Tibial nerve (tissue), 4 donors: ENCODE measurements around the gene MISP. TPM values are rescaled to one million over a fixed set of nuclear protein-coding genes. Genes with fewer than 3 reads are reported as not detected.

Experiments
- DNase-seq, 2 donors: peaks; one replicate each; pipeline ENCODE4 v3.0.0-alpha.2; 2019; ENCODE audit warnings: low spot score in 2 of 2
- H3K27ac ChIP-seq, 4 donors: fragments of 200-600 bp; sonication (generic) in 3 of 4; one replicate each; pipeline ENCODE4 v1.5.1; 2017 to 2019; ENCODE audit warnings: mild to moderate bottlenecking in 1 of 4
- H3K27me3 ChIP-seq, 2 donors: fragments of 200-600 bp; sonication (generic) in 1 of 2; one replicate each; pipeline versions ENCODE4 v1.5.1 to v1.6.0; 2017 to 2019
- H3K36me3 ChIP-seq, 3 donors: fragments of 200-600 bp; sonication (generic); one replicate each; pipeline ENCODE4 v1.5.1; 2018 to 2019
- H3K4me1 ChIP-seq, 4 donors: fragments of 200-600 bp; sonication (generic) in 3 of 4; one replicate each; pipeline ENCODE4 v1.5.1; 2017 to 2019
- H3K4me3 ChIP-seq, 4 donors: fragments of 200-600 bp; sonication (generic) in 3 of 4; one replicate each; pipeline ENCODE4 v1.5.1; 2017 to 2019; ENCODE audit warnings: mild to moderate bottlenecking in 1 of 4, moderate library complexity in 1 of 4
- H3K9me3 ChIP-seq, 4 donors: fragments of 200-600 bp; sonication (generic) in 3 of 4; one replicate each; pipeline ENCODE4 v1.5.1; 2017 to 2019
- EP300 ChIP-seq, 2 donors: sonication (generic); formaldehyde crosslinking; IDR thresholded peaks; one replicate each; pipeline ENCODE4 v1.6.1; 2017; ENCODE audit warnings: antibody characterized with exemption in 2 of 2, mild to moderate bottlenecking in 1 of 2
- POLR2A ChIP-seq, 2 donors: fragments of 450-650 bp; IDR thresholded peaks; one replicate each; pipeline ENCODE4 v1.6.1; 2017; ENCODE audit warnings: antibody characterized with exemption in 2 of 2, mild to moderate bottlenecking in 2 of 2, moderate library complexity in 2 of 2
- WGBS, 2 donors: methylation state at CpG; one replicate each; pipeline ENCODE4 v1.1.5; 2018; 5-methylcytosine and 5-hydroxymethylcytosine counted together
- total RNA-seq, 4 donors: library from RNA; depleted of rRNA; stranded (reverse); fragments of >200 nt; gene quantifications; one replicate each; pipeline ENCODE4 v1.1.0, GENCODE V29; 2016
- TF ChIP-seq, protein P1 (sequence below), 5 experiments: fragments of 200-600 bp in 3 of 5; fragments of 450-650 bp in 2 of 5; sonication (generic) in 3 of 5; IDR thresholded peaks; one replicate each; pipeline ENCODE4 v1.5.1; 2016 to 2019; ENCODE audit warnings: antibody characterized with exemption in 5 of 5, mild to moderate bottlenecking in 3 of 5, moderate library complexity in 2 of 5

MISP gene
- total RNA-seq, 4 donors from 2014 or later = 0.20 to 0.30 TPM; not detected in 2

DNA sequence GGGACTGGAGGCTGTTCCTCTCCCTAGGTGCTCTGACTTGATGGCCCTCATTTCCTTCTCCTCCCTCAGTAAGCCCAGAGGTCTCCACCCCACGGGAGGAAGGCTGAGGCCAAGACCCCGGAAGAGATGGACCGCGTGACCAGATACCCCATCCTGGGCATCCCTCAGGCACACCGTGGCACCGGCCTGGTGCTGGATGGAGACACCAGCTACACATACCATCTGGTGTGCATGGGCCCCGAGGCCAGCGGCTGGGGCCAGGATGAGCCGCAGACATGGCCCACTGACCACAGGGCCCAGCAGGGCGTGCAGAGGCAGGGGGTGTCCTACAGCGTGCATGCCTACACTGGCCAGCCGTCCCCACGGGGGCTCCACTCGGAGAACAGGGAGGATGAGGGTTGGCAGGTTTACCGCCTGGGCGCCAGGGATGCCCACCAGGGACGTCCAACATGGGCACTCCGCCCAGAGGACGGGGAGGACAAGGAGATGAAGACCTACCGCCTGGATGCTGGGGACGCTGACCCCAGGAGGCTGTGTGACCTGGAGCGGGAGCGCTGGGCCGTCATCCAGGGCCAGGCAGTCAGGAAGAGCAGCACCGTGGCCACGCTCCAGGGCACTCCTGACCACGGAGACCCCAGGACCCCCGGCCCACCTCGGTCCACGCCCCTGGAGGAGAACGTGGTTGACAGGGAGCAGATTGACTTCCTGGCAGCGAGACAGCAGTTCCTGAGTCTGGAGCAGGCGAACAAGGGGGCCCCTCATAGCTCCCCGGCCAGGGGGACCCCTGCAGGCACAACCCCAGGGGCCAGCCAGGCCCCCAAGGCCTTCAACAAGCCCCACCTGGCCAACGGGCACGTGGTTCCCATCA, 6.1 kb downstream of the MISP start:
- H3K4me1 ChIP-seq = peaks cover 0 to 14% (median 0%) of the 10 kb centered on the region in 4 donors
- no peaks in the 10 kb centered on the region for H3K36me3 ChIP-seq
- WGBS, 2 donors = 87 to 89% methylated on average over 33 of the region's 36 CpGs
- no peaks in the 10 kb centered on the region for H3K27me3 ChIP-seq
- no peak overlapping the region for H3K4me3 ChIP-seq
- no peak overlapping the region for H3K27ac ChIP-seq
- DNase-seq = no peak
- peaks cover 0 to 12% (median 0%) of the 10 kb centered on the region in 4 donors for H3K9me3 ChIP-seq
- TF ChIP-seq, protein P1, sequence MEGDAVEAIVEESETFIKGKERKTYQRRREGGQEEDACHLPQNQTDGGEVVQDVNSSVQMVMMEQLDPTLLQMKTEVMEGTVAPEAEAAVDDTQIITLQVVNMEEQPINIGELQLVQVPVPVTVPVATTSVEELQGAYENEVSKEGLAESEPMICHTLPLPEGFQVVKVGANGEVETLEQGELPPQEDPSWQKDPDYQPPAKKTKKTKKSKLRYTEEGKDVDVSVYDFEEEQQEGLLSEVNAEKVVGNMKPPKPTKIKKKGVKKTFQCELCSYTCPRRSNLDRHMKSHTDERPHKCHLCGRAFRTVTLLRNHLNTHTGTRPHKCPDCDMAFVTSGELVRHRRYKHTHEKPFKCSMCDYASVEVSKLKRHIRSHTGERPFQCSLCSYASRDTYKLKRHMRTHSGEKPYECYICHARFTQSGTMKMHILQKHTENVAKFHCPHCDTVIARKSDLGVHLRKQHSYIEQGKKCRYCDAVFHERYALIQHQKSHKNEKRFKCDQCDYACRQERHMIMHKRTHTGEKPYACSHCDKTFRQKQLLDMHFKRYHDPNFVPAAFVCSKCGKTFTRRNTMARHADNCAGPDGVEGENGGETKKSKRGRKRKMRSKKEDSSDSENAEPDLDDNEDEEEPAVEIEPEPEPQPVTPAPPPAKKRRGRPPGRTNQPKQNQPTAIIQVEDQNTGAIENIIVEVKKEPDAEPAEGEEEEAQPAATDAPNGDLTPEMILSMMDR (IDR thresholded peaks at IDR 0.05) = no peak
- TF ChIP-seq EP300 (IDR thresholded peaks at IDR 0.05) = no peak
- TF ChIP-seq POLR2A (IDR thresholded peaks at IDR 0.05) = no peak

DNA sequence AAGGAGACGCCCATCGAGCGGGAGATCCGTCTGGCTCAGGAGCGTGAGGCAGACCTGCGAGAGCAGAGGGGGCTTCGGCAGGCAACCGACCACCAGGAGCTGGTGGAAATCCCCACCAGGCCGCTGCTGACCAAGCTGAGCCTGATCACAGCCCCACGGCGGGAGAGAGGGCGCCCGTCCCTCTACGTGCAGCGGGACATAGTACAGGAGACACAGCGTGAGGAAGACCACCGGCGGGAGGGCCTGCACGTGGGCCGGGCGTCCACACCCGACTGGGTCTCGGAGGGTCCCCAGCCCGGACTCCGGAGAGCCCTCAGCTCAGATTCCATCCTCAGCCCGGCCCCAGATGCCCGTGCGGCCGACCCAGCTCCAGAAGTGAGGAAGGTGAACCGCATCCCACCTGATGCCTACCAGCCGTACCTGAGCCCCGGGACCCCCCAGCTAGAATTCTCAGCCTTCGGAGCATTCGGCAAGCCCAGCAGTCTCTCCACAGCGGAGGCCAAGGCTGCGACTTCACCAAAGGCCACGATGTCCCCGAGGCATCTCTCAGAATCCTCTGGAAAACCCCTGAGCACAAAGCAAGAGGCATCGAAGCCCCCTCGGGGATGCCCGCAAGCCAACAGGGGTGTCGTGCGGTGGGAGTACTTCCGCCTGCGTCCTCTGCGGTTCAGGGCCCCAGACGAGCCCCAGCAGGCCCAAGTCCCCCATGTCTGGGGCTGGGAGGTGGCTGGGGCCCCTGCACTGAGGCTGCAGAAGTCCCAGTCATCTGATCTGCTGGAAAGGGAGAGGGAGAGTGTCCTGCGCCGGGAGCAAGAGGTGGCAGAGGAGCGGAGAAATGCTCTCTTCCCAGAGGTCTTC, 7.1 kb downstream of the MISP start:
- H3K36me3 ChIP-seq = no peaks in the 10 kb centered on the region
- 94 to 95% methylated on average over 40 to 49 of the region's 50 CpGs for WGBS, 2 donors
- no peak overlapping the region for H3K27ac ChIP-seq
- H3K9me3 ChIP-seq = peaks cover 0 to 12% (median 0%) of the 10 kb centered on the region in 4 donors
- TF ChIP-seq POLR2A (IDR thresholded peaks at IDR 0.05) (no peak), EP300 (IDR thresholded peaks at IDR 0.05) (no peak)
- TF ChIP-seq, protein P1 (IDR thresholded peaks at IDR 0.05) = no peak
- H3K4me1 ChIP-seq = peaks cover 0 to 9% (median 0%) of the 10 kb centered on the region in 4 donors
- DNase-seq = no peak
- H3K27me3 ChIP-seq = no peaks in the 10 kb centered on the region
- H3K4me3 ChIP-seq = no peak overlapping the region

DNA sequence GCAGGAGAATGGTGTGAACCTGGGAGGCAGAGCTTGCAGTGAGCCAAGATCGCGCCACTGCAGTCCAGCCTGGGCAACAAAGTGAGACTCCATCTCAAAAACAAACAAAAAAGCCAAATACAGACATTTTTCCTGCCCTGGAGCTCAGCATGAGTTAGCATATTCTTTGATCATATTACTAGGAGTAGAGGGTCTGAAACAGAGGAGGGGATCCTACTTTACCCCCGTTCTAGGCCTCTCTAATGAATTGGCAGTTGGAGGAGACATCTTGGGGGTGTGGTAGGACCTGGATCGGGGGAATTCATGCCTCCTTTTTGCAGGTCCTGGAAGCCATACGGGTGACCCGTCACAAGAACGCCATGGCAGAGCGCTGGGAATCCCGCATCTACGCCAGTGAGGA, 12.3 kb downstream of the MISP start:
- no peak for DNase-seq
- Histone ChIP-seq H3K4me1 (no peaks in the 10 kb centered on the region), H3K4me3 (no peak overlapping the region), H3K9me3 (peaks cover 0 to 9% (median 0%) of the 10 kb centered on the region in 4 donors), H3K36me3 (no peaks in the 10 kb centered on the region), H3K27ac (no peak overlapping the region), H3K27me3 (no peaks in the 10 kb centered on the region)
- no peak for TF ChIP-seq POLR2A (IDR thresholded peaks at IDR 0.05)
- TF ChIP-seq, protein P1 (IDR thresholded peaks at IDR 0.05) = no peak
- TF ChIP-seq EP300 (IDR thresholded peaks at IDR 0.05) = no peak
- WGBS, 2 donors = 92 to 96% methylated on average over 10 of the region's 10 CpGs

DNA sequence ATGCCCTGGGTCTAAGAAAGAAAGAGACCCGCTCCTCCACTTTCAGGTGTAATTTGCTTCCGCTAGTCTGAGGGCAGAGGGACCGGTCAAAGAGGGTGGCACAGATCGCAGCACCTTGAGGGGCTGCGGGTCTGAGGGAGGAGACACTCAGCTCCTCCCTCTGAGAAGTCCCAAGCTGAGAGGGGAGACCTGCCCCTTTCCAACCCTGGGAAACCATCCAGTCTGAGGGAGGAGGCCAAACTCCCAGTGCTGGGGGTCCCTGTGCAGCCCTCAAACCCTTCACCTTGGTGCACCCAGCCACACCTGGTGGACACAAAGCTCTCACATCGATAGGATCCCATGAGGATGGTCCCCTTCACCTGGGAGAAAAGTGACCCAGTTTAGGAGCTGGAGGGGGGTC, 13.0 kb downstream of the MISP start:
- TF ChIP-seq POLR2A (IDR thresholded peaks at IDR 0.05) (no peak), EP300 (IDR thresholded peaks at IDR 0.05) (no peak)
- TF ChIP-seq, protein P1 (IDR thresholded peaks at IDR 0.05) = no peak
- Histone ChIP-seq H3K9me3 (peaks cover 0 to 2% (median 0%) of the 10 kb centered on the region in 4 donors), H3K4me1 (no peaks in the 10 kb centered on the region), H3K36me3 (no peaks in the 10 kb centered on the region), H3K4me3 (no peak overlapping the region), H3K27ac (no peak overlapping the region), H3K27me3 (no peaks in the 10 kb centered on the region)
- 93 to 96% methylated on average over 5 of the region's 6 CpGs for WGBS, 2 donors
- no peak for DNase-seq
